CD4-positive, CD25-positive, alpha-beta regulatory T cell (primary cell): ENCODE results near the gene BRINP2. TPM values are rescaled to one million over a fixed set of nuclear protein-coding genes. Genes with fewer than 3 reads are reported as not detected.
"Not testable (repeated sequence)": the region's sequence is repeated elsewhere in the genome, so short reads cannot be mapped to it uniquely, and the experiment has no call there.

Experiments used
- ATAC-seq, 2 donors: fragments of 150-1000 bp; cut with Tn5 transposase; one replicate each; pipeline ENCODE4 v1.10.0; 2021; ENCODE audit warnings: low read depth in 2 of 2, moderate number of reproducible peaks in 2 of 2, moderate library complexity in 1 of 2
- DNase-seq, 3 donors: peaks; one replicate each; pipeline versions ENCODE4 v3.0.0 to v3.0.0-alpha.2; 2012 to 2022; ENCODE audit warnings: mixed read lengths in 1 of 3
- H3K27ac ChIP-seq: one replicate; pipeline ENCODE4 v1.7.0; 2013; ENCODE audit warnings: mild to moderate bottlenecking, low read length; ENCODE audit not compliant: insufficient read depth, poor library complexity, severe bottlenecking
- H3K27me3 ChIP-seq: one replicate; pipeline ENCODE4 v1.7.0; 2013; ENCODE audit warnings: low read length; ENCODE audit not compliant: control insufficient read depth, insufficient read depth
- H3K36me3 ChIP-seq: one replicate; pipeline ENCODE4 v1.7.0; 2013; ENCODE audit warnings: mild to moderate bottlenecking, low read length, moderate library complexity; ENCODE audit not compliant: control insufficient read depth, insufficient read depth
- H3K4me1 ChIP-seq: 2 replicates; pipeline ENCODE4 v1.7.0; 2013; ENCODE audit warnings: mild to moderate bottlenecking, low read length; ENCODE audit not compliant: insufficient read depth, control insufficient read depth, poor library complexity, severe bottlenecking
- H3K4me3 ChIP-seq: one replicate; pipeline ENCODE4 v1.7.0; 2013; ENCODE audit warnings: low read depth, mild to moderate bottlenecking, low read length, moderate library complexity
- H3K9me3 ChIP-seq, 2 experiments: 1 replicate in 1 of 2; 2 replicates in 1 of 2; pipeline ENCODE4 v1.7.0; 2013; ENCODE audit warnings: low read length in 2 of 2, mild to moderate bottlenecking in 1 of 2, moderate library complexity in 1 of 2; ENCODE audit not compliant: control insufficient read depth in 2 of 2
- H3K27ac Mint-ChIP-seq, 3 donors: one replicate each; pipeline ENCODE4 v1.8.0; 2020 to 2022; ENCODE audit warnings: mild to moderate bottlenecking in 3 of 3, mixed read lengths in 3 of 3, moderate library complexity in 2 of 3
- H3K27me3 Mint-ChIP-seq: one replicate; pipeline ENCODE4 v1.8.0; 2022; ENCODE audit warnings: mild to moderate bottlenecking, mixed read lengths
- H3K36me3 Mint-ChIP-seq: one replicate; pipeline ENCODE4 v1.8.0; 2020; ENCODE audit warnings: mixed read lengths
- H3K4me1 Mint-ChIP-seq, 4 donors: one replicate each; pipeline ENCODE4 v1.8.0; 2020 to 2022; ENCODE audit warnings: mixed read lengths in 4 of 4, mild to moderate bottlenecking in 1 of 4
- H3K4me3 Mint-ChIP-seq, 4 donors: one replicate each; pipeline ENCODE4 v1.8.0; 2020 to 2022; ENCODE audit warnings: mild to moderate bottlenecking in 4 of 4, mixed read lengths in 4 of 4, moderate library complexity in 3 of 4
- H3K9me3 Mint-ChIP-seq, 7 donors: one replicate each; pipeline ENCODE4 v1.8.0; 2020 to 2022; ENCODE audit warnings: mixed read lengths in 7 of 7, mild to moderate bottlenecking in 3 of 7, moderate library complexity in 2 of 7
- polyA plus RNA-seq, 4 donors: library from polyadenylated mRNA; unstranded; fragments of 300-500 nt; fragmentation: Illumina TruSeq; gene quantifications; one replicate each; pipeline ENCODE4 v1.2.3, GENCODE V29; 2021
- total RNA-seq: library from RNA; stranded (reverse); gene quantifications from one replicate; pipeline ENCODE4 v1.2.3, GENCODE V29; 2022

Gene BRINP2
- total and polyA plus RNA-seq, 5 donors from 2014 or later: not detected

- no peaks in the 10 kb centered on the region for H3K27me3 Mint-ChIP-seq
- H3K9me3 ChIP-seq: no peaks in the 10 kb centered on the region
- H3K9me3 Mint-ChIP-seq: peaks cover 0 to 5% (median 2%) of the 10 kb centered on the region in 7 donors
- H3K4me1 ChIP-seq: no peaks in the 10 kb centered on the region
- no peak for DNase-seq
- H3K27ac Mint-ChIP-seq: no peak overlapping the region
- H3K4me1 Mint-ChIP-seq: no peaks in the 10 kb centered on the region
- H3K36me3 ChIP-seq: no peaks in the 10 kb centered on the region
- H3K4me3 ChIP-seq: no peak overlapping the region
- H3K4me3 Mint-ChIP-seq: no peak overlapping the region
- no peaks in the 10 kb centered on the region for H3K27me3 ChIP-seq
- H3K36me3 Mint-ChIP-seq: no peaks in the 10 kb centered on the region
- no peak for ATAC-seq
- H3K27ac ChIP-seq: no peak overlapping the region
Measured at GRCh38 chr1:177311111-177311510, 140.4 kb downstream of the BRINP2 start.

GRCh38 chr1:177311586-177311985, 140.8 kb downstream of the BRINP2 start:
- Mint-ChIP-seq H3K36me3 (no peaks in the 10 kb centered on the region), H3K27me3 (no peaks in the 10 kb centered on the region), H3K4me3 (no peak overlapping the region), H3K4me1 (no peaks in the 10 kb centered on the region), H3K9me3 (peaks cover 0 to 5% (median 2%) of the 10 kb centered on the region in 7 donors), H3K27ac (no peak overlapping the region)
- DNase-seq (no peak), ATAC-seq (no peak)
- no peak overlapping the region for H3K4me3 ChIP-seq
- no peaks in the 10 kb centered on the region for H3K9me3 ChIP-seq
- H3K27ac ChIP-seq: no peak overlapping the region
- H3K36me3 ChIP-seq: no peaks in the 10 kb centered on the region
- H3K27me3 ChIP-seq: no peaks in the 10 kb centered on the region
- no peaks in the 10 kb centered on the region for H3K4me1 ChIP-seq

GRCh38 chr1:177315261-177315660, 144.5 kb downstream of the BRINP2 start:
- H3K9me3 ChIP-seq: no peaks in the 10 kb centered on the region
- H3K4me3 ChIP-seq: no peak overlapping the region
- no peaks in the 10 kb centered on the region for H3K36me3 ChIP-seq
- no peaks in the 10 kb centered on the region for H3K36me3 Mint-ChIP-seq
- DNase-seq (no peak), ATAC-seq (no peak)
- no peaks in the 10 kb centered on the region for H3K27me3 Mint-ChIP-seq
- no peaks in the 10 kb centered on the region for H3K27me3 ChIP-seq
- peak overlapping the region in 1 of 4 donors; percentile 69 for H3K4me3 Mint-ChIP-seq
- H3K4me1 Mint-ChIP-seq: no peaks in the 10 kb centered on the region
- no peak overlapping the region for H3K27ac ChIP-seq
- H3K4me1 ChIP-seq: no peaks in the 10 kb centered on the region
- H3K27ac Mint-ChIP-seq: no peak overlapping the region
- H3K9me3 Mint-ChIP-seq: peaks cover 0 to 6% (median 0%) of the 10 kb centered on the region in 7 donors

DNA sequence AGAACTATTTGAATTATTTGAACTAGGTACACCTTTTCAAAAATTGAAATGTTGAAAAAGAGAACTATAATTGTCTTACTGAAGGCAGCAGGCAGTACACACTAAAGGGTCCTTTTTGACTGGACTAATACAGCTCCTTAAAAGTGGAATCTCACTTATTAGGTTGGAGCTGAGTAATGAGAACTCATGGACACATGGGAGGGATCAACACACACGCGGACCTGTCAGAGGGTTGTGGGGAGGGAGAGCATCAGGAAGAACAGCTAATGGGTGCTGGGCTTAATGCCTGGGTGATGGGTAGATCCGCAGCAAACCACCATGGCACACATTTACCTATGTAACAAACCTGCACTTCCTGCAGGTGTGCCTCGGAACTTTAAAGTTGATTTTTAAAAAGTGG, 145.0 kb downstream of the BRINP2 start:
- no peaks in the 10 kb centered on the region for H3K9me3 ChIP-seq
- Mint-ChIP-seq H3K9me3 (peaks cover 0 to 10% (median 0%) of the 10 kb centered on the region in 7 donors), H3K4me1 (no peaks in the 10 kb centered on the region), H3K27ac (no peak overlapping the region), H3K36me3 (no peaks in the 10 kb centered on the region), H3K4me3 (no peak overlapping the region), H3K27me3 (no peaks in the 10 kb centered on the region)
- ATAC-seq (no peak), DNase-seq (no peak)
- no peak overlapping the region for H3K4me3 ChIP-seq
- no peaks in the 10 kb centered on the region for H3K27me3 ChIP-seq
- no peaks in the 10 kb centered on the region for H3K36me3 ChIP-seq
- no peaks in the 10 kb centered on the region for H3K4me1 ChIP-seq
- H3K27ac ChIP-seq: no peak overlapping the region

GRCh38 chr1:177321434-177321833, 150.7 kb downstream of the BRINP2 start:
- H3K27me3 ChIP-seq, H3K9me3 ChIP-seq, H3K4me1 Mint-ChIP-seq, H3K36me3 ChIP-seq, H3K4me3 Mint-ChIP-seq, DNase-seq, H3K27ac Mint-ChIP-seq, H3K27me3 Mint-ChIP-seq, H3K27ac ChIP-seq, ATAC-seq, H3K36me3 Mint-ChIP-seq, H3K4me3 ChIP-seq, H3K4me1 ChIP-seq: not testable (repeated sequence)
- H3K9me3 Mint-ChIP-seq: peaks cover 0 to 12% (median 0%) of the 10 kb centered on the region in 7 donors

- no peak for DNase-seq
- H3K9me3 ChIP-seq: no peaks in the 10 kb centered on the region
- no peak for ATAC-seq
- no peaks in the 10 kb centered on the region for H3K36me3 ChIP-seq
- no peak overlapping the region for H3K27ac ChIP-seq
- no peaks in the 10 kb centered on the region for H3K27me3 Mint-ChIP-seq
- no peaks in the 10 kb centered on the region for H3K36me3 Mint-ChIP-seq
- H3K4me1 ChIP-seq: no peaks in the 10 kb centered on the region
- peaks cover 0 to 8% (median 2%) of the 10 kb centered on the region in 7 donors for H3K9me3 Mint-ChIP-seq
- no peaks in the 10 kb centered on the region for H3K27me3 ChIP-seq
- no peaks in the 10 kb centered on the region for H3K4me1 Mint-ChIP-seq
- H3K4me3 ChIP-seq: no peak overlapping the region
- no peak overlapping the region for H3K27ac Mint-ChIP-seq
- H3K4me3 Mint-ChIP-seq: no peak overlapping the region
Measured at GRCh38 chr1:177328251-177328650, 157.5 kb downstream of the BRINP2 start.

DNA sequence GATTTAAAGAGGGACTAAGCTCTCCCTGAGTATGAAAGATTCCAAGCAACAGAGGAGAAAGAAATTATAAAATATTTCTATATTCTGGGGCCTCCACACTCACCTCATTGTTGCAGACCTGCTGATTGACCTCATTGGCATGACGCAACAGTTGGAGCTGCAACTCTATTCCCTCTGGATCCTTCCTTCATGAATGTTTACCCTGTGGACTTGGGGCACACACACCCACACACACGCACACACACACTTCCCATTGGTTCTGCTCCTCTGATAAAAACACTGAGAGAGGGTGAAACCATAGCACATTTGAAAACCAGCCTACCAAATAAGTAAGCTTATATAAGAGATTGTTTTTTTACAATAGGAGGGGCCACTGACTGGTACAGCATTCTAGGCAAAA, 159.1 kb downstream of the BRINP2 start:
- H3K27ac Mint-ChIP-seq: no peak overlapping the region
- H3K9me3 ChIP-seq: no peaks in the 10 kb centered on the region
- H3K27me3 ChIP-seq: no peaks in the 10 kb centered on the region
- no peak overlapping the region for H3K4me3 ChIP-seq
- H3K4me1 ChIP-seq: no peaks in the 10 kb centered on the region
- H3K4me1 Mint-ChIP-seq: no peaks in the 10 kb centered on the region
- no peaks in the 10 kb centered on the region for H3K36me3 Mint-ChIP-seq
- no peak overlapping the region for H3K4me3 Mint-ChIP-seq
- H3K36me3 ChIP-seq: no peaks in the 10 kb centered on the region
- ATAC-seq: no peak
- no peaks in the 10 kb centered on the region for H3K27me3 Mint-ChIP-seq
- H3K27ac ChIP-seq: no peak overlapping the region
- DNase-seq: no peak
- peaks cover 0 to 8% (median 0%) of the 10 kb centered on the region in 7 donors for H3K9me3 Mint-ChIP-seq
